ENCODE data around the gene ABR.
"Not testable (repeated sequence)": the region's sequence is repeated elsewhere in the genome, so short reads cannot be mapped to it uniquely, and the experiment has no call there.

The ABR gene

GRCh38 chr17:1008008-1008761, 171.6 kb downstream of the ABR start:
- no peak for DNase-seq (ENCODE audit: low spot score)

- DNase-seq (ENCODE audit: low spot score), result no peak
Measured at GRCh38 chr17:1007310-1008007, 172.3 kb downstream of the ABR start.

- no peak for DNase-seq (ENCODE audit: low spot score)
Measured at GRCh38 chr17:1006054-1006453, 173.7 kb downstream of the ABR start.

GRCh38 chr17:1005361-1005946, 174.3 kb downstream of the ABR start:
- DNase-seq (ENCODE audit: low spot score), result peak; percentile 80

GRCh38 chr17:1004769-1005295, 174.9 kb downstream of the ABR start:
- DNase-seq (ENCODE audit: low spot score), result no peak

- no peak for DNase-seq (ENCODE audit: low spot score)
Measured at GRCh38 chr17:1003972-1004768, 175.6 kb downstream of the ABR start.

- no peak for DNase-seq (ENCODE audit: low spot score)
Measured at GRCh38 chr17:1003633-1003971, 176.2 kb downstream of the ABR start.

GRCh38 chr17:1002771-1003555, 176.8 kb downstream of the ABR start:
- peak; percentile 93 for DNase-seq (ENCODE audit: low spot score)

- DNase-seq (ENCODE audit: low spot score), result no peak
Measured at GRCh38 chr17:1002412-1002753, 177.4 kb downstream of the ABR start.

- no peak for DNase-seq (ENCODE audit: low spot score)
Measured at GRCh38 chr17:1001640-1002411, 178.0 kb downstream of the ABR start.

- DNase-seq (ENCODE audit: low spot score), result no peak
Measured at GRCh38 chr17:1000597-1001461, 179.0 kb downstream of the ABR start.

- no peak for DNase-seq (ENCODE audit: low spot score)
Measured at GRCh38 chr17:998111-998510, 181.7 kb downstream of the ABR start.

GRCh38 chr17:996554-997344, 183.0 kb downstream of the ABR start, which contains the start of gene TIMM22:
Gene TIMM22, plus strand, starts transcription at chr17:997129. Its CDS starts 14 bp downstream, at chr17:997143.
- DNase-seq (ENCODE audit: low spot score), result peak; percentile 95

- not testable (repeated sequence) for DNase-seq (ENCODE audit: low spot score)
Measured at GRCh38 chr17:995324-995723, 184.5 kb downstream of the ABR start.

- DNase-seq (ENCODE audit: low spot score), result no peak
Measured at GRCh38 chr17:992933-993332, 186.8 kb downstream of the ABR start.

- DNase-seq (ENCODE audit: low spot score), result no peak
Measured at GRCh38 chr17:988561-988960, 191.2 kb downstream of the ABR start.

GRCh38 chr17:987931-988330, 191.8 kb downstream of the ABR start:
- no peak for DNase-seq (ENCODE audit: low spot score)

- no peak for DNase-seq (ENCODE audit: low spot score)
Measured at GRCh38 chr17:986322-986929, 193.4 kb downstream of the ABR start.
